GM15510 (cell line): ENCODE data around the gene UBE2QL1.

ENCODE experiments used
- POLR2A ChIP-seq: IDR thresholded peaks from 3 replicates; pipeline ENCODE4 v1.6.1; 2011; ENCODE audit warnings: borderline replicate concordance; ENCODE audit not compliant: insufficient read length; ENCODE audit errors: extremely low read depth

Gene UBE2QL1

GRCh38 chr5:6448622-6449464 lies at the start of gene UBE2QL1:
UBE2QL1 (plus strand) TSS chr5:6448859; CDS start chr5:6448894, 35 bp downstream.
- no peak for TF ChIP-seq POLR2A

GRCh38 chr5:6399980-6400910 lies 48.4 kb upstream of the UBE2QL1 start:
- no peak for TF ChIP-seq POLR2A

GRCh38 chr5:6401410-6401809 lies 47.2 kb upstream of the UBE2QL1 start:
- no peak for TF ChIP-seq POLR2A

- no peak for TF ChIP-seq POLR2A
Measured at GRCh38 chr5:6402939-6403338, 45.7 kb upstream of the UBE2QL1 start.

- no peak for TF ChIP-seq POLR2A
Measured at GRCh38 chr5:6403416-6403815, 45.2 kb upstream of the UBE2QL1 start.

GRCh38 chr5:6404129-6404528 lies 44.5 kb upstream of the UBE2QL1 start:
- TF ChIP-seq POLR2A, result no peak

- TF ChIP-seq POLR2A, result no peak
Measured at GRCh38 chr5:6405591-6405990, 43.1 kb upstream of the UBE2QL1 start.

- no peak for TF ChIP-seq POLR2A
Measured at GRCh38 chr5:6407558-6408259, 41.0 kb upstream of the UBE2QL1 start.

- no peak for TF ChIP-seq POLR2A
Measured at GRCh38 chr5:6408260-6408596, 40.4 kb upstream of the UBE2QL1 start.

GRCh38 chr5:6408627-6409446 lies 39.8 kb upstream of the UBE2QL1 start:
- no peak for TF ChIP-seq POLR2A

GRCh38 chr5:6410421-6410820 lies 38.2 kb upstream of the UBE2QL1 start:
- no peak for TF ChIP-seq POLR2A

GRCh38 chr5:6411141-6411540 lies 37.5 kb upstream of the UBE2QL1 start:
- no peak for TF ChIP-seq POLR2A

GRCh38 chr5:6412811-6413210 lies 35.8 kb upstream of the UBE2QL1 start:
- no peak for TF ChIP-seq POLR2A

GRCh38 chr5:6417657-6418056 lies 31.0 kb upstream of the UBE2QL1 start:
- TF ChIP-seq POLR2A, result no peak
